WERI-Rb-1 (cell line): ENCODE data around the gene SSH3.

Experiments
- DNase-seq: peaks from one replicate; pipeline ENCODE4 v3.0.0-alpha.2; 2020
- H3K27ac ChIP-seq: fragments of 250-450 bp; sonication (Bioruptor Pico); 2 replicates; pipeline ENCODE4 v1.5.1; 2020; ENCODE audit warnings: mild to moderate bottlenecking, moderate library complexity
- H3K27me3 ChIP-seq: fragments of 250-450 bp; sonication (Bioruptor Pico); 2 replicates; pipeline ENCODE4 v1.5.1; 2021; ENCODE audit warnings: mild to moderate bottlenecking, low read depth, moderate library complexity; ENCODE audit not compliant: insufficient read depth, severe bottlenecking
- H3K36me3 ChIP-seq: fragments of 250-450 bp; sonication (Bioruptor Pico); 2 replicates; pipeline ENCODE4 v1.5.1; 2020; ENCODE audit warnings: mild to moderate bottlenecking, moderate library complexity
- H3K4me3 ChIP-seq: 2 replicates; pipeline ENCODE4 v1.5.1; 2011; ENCODE audit warnings: low read depth, mild to moderate bottlenecking, control low read depth, low read length
- H3K9me3 ChIP-seq: fragments of 250-450 bp; sonication (Bioruptor Pico); 2 replicates; pipeline ENCODE4 v1.5.1; 2021; ENCODE audit warnings: mild to moderate bottlenecking, moderate library complexity; ENCODE audit not compliant: severe bottlenecking
- TF ChIP-seq, protein P1 (sequence below): IDR thresholded peaks from 2 replicates; pipeline ENCODE4 v1.5.1; 2011; ENCODE audit warnings: low read depth, mild to moderate bottlenecking, control low read depth, inconsistent platforms, low read length

The SSH3 gene

GRCh38 chr11:67290801-67291200 is 12.5 kb upstream of the SSH3 start:
- Histone ChIP-seq H3K27ac (peak overlapping the region; percentile 32), H3K4me3 (no peak overlapping the region), H3K9me3 (peaks cover under 1% of the 10 kb centered on the region), H3K27me3 (no peaks in the 10 kb centered on the region), H3K36me3 (peaks cover 52% of the 10 kb centered on the region)
- TF ChIP-seq, protein P1, sequence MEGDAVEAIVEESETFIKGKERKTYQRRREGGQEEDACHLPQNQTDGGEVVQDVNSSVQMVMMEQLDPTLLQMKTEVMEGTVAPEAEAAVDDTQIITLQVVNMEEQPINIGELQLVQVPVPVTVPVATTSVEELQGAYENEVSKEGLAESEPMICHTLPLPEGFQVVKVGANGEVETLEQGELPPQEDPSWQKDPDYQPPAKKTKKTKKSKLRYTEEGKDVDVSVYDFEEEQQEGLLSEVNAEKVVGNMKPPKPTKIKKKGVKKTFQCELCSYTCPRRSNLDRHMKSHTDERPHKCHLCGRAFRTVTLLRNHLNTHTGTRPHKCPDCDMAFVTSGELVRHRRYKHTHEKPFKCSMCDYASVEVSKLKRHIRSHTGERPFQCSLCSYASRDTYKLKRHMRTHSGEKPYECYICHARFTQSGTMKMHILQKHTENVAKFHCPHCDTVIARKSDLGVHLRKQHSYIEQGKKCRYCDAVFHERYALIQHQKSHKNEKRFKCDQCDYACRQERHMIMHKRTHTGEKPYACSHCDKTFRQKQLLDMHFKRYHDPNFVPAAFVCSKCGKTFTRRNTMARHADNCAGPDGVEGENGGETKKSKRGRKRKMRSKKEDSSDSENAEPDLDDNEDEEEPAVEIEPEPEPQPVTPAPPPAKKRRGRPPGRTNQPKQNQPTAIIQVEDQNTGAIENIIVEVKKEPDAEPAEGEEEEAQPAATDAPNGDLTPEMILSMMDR: no peak
- DNase-seq: peak; percentile 66

DNA sequence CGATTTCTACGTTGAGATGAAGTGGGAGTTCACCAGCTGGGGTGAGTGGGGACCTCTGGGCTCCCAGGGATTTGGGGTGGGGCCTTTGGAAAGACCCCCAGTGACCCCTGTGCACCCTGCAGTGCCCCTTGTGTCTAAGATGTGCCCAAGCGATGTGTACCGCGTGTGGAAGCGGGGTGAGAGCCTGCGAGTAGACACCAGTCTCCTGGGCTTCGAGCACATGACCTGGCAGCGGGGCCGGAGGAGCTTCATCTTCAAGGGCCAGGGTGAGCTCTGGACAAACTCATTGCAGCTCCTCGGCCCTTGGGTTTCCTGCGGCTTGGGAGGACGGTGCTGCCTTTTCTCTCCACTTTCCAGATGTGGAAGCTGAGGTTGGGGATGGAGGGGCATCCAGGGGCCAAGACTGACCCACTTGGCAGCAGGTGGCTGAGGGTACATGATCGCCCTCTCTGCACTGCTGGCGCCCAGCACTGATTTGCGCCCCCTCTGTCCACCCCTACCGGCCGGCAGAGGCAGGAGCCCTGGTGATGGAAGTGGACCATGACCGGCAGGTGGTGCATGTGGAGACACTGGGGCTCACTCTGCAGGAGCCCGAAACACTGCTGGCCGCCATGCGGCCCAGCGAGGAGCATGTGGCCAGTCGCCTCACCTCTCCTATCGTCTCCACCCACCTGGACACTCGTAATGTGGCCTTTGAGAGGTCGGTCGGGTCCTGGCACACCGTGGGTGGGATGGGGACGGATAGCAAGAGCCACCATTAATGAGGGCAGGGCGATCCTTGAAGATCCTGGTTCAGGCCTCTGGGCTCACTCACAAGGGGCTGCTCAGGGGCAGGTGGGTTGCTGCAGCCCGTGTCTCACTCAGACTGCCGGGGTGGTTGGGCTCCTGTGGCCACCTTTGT is 11.6 kb upstream of the SSH3 start:
- Histone ChIP-seq H3K36me3 (peaks cover 52% of the 10 kb centered on the region), H3K27ac (no peak overlapping the region), H3K4me3 (no peak overlapping the region), H3K27me3 (no peaks in the 10 kb centered on the region), H3K9me3 (peaks cover 5% of the 10 kb centered on the region)
- TF ChIP-seq, protein P1: no peak
- no peak for DNase-seq

DNA sequence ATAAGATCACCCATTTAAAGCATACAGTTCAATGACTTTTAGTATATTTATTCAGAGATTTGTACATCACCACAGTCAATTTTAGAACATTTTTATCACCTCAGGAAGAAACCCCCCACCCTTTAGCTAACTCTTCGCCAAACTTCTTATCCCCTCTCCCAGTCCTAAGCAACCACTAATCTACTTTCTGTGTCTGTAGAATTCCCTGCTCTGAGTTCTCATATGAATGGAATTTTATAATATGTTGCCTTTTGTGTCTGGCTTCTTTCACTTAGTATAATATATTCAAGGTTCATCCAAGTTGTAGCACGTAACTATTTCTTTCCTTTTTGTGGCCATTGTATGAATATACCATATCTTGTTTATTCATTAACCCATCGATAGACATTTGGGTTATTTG is 10.7 kb upstream of the SSH3 start:
- peaks cover 47% of the 10 kb centered on the region for H3K36me3 ChIP-seq
- H3K27ac ChIP-seq: no peak overlapping the region
- H3K27me3 ChIP-seq: no peaks in the 10 kb centered on the region
- DNase-seq: no peak
- H3K4me3 ChIP-seq: no peak overlapping the region
- H3K9me3 ChIP-seq: peaks cover 5% of the 10 kb centered on the region
- TF ChIP-seq, protein P1: no peak

DNA sequence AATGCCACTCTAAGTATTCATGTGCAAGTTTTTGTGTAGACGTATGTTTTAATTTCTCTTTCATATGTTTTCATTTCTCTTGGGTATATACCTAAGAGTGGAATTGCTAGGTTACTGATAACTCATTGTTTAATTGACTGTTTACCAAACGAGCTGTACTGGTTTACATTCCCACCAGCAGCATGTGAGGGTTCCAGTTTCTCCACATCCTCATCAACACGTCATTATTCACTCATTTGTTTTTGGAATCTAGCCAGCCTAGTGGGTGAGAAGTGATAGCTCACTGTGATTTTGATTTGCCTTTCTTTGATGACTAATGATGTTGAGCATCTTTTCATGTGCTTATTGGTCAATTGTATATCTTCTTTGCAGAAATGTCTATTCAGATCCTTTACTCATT is 10.2 kb upstream of the SSH3 start:
- Histone ChIP-seq H3K9me3 (peaks cover 5% of the 10 kb centered on the region), H3K27ac (no peak overlapping the region), H3K27me3 (no peaks in the 10 kb centered on the region), H3K36me3 (peaks cover 47% of the 10 kb centered on the region), H3K4me3 (no peak overlapping the region)
- no peak for DNase-seq
- TF ChIP-seq, protein P1: no peak

DNA sequence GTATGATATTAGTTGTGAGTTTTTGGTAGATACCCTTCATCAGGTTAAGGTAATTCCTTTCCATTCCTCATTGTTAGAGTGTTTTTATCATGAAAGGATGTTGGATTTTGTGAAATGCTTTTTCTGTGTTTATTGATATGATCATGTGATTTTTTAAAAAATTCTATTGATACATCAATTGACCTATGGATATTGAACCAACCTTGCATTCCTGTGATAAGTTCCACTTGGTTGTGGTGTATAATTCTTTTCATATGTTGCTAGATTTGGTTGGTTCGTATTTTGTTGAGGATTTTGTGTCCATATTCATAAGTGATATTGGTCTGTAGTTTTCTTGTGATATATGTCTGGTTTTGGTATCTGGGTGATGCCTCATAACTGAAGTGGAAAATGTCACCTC is 7.5 kb upstream of the SSH3 start:
- DNase-seq: no peak

More for the DNA sequence above, 7.5 kb upstream of the SSH3 start:
- Histone ChIP-seq H3K9me3 (peaks cover 5% of the 10 kb centered on the region), H3K27me3 (no peaks in the 10 kb centered on the region), H3K4me3 (no peak overlapping the region), H3K27ac (no peak overlapping the region), H3K36me3 (peaks cover 48% of the 10 kb centered on the region)
- TF ChIP-seq, protein P1: no peak
